NCI-H82 (cell line): ENCODE results near the gene C22orf15.
A peak's percentile ranks its signal among the peaks of the same experiment; 100 is the strongest.
"Not testable (repeated sequence)": the region's sequence is repeated elsewhere in the genome, so short reads cannot be mapped to it uniquely, and the experiment has no call there.

ENCODE experiments used
- DNase-seq: peaks from one replicate; lab custom pipeline; 2025; lab: John Stamatoyannopoulos, UW

C22orf15 gene, protein sequence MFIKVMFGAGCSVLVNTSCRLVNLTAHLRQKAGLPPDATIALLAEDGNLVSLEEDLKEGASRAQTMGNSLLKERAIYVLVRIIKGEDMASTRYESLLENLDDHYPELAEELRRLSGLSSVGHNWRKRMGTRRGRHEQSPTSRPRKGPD

GRCh38 chr22:23762842-23763578, at the start of gene C22orf15:
TSS of gene C22orf15 (plus strand) at chr22:23762990. CDS start at chr22:23763307, 317 bp downstream.
- peak; percentile 32 for DNase-seq

- no peak for DNase-seq
Measured at GRCh38 chr22:23713696-23714595, 48.8 kb upstream of the C22orf15 start.

DNA sequence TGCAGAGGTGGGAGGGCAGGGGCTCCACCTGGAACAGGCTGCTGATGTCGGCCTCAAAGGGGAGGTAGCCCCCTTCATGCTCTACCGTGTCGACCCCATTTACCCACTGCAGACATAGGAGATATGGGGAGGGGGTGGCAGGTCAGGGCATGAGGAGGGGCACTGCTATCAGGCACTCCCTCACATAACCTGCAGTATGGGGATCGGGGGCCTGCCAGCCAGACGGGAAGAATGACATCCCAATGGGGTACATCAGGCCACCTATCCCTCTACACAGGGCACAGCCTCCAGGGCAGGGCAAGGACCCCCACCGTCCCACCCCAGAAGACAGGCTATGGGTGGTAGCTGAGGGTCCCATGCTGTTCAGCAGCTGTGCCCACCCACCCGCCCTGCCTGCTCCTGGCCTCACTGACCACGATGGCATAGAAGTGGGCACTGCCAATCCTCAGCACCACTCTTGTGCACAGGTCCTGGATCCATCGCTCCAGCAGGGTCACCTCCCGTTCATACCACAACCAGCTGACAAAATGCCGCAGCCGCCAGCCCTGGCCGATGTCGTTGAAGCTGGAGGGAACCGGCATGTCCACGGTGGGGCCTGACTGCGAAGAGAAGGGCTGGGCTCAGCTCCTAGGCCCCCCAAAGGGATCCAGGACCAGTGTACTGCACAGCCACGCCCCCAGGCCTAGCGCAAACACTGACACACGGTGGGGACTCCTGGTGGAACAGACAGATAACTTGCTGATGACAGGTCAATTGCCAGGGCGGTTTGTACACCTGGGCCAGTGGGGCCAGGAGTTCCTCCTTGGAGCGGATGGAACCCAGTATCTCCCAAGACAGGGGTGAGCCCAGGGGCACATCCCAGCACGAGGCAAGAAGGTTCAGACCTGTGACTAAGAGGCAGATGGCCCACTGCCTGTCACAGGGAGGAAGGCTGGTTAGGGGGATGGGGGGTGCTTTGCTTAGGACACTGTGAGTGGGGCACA, 47.9 kb upstream of the C22orf15 start:
- no peak for DNase-seq

DNA sequence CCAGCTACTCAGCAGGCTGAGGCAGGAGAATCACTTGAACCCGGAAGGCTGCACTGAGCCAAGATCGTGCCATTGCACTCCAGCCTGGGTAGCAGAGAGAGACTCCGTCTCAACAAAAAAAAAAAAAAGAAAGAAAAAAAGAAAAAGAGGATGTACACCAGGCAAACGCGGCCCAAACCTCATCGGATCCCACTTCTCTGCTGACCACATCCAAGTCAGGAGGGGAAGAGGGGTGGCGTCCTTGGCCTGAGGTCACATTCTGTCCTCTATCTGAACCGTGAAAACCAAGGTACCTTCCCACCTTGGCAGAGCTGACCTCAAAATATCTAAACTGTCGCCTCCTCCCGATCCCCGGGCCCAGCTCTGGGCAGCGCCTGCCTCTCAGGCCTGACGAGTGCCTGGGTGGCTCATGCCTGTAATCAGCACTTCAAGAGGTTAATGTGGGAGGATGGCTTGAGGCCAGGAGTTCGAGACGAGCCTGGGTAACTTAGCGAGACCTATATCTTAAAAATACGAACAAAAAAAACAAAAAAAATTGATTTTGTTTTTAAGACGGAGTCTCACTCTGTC, 46.9 kb upstream of the C22orf15 start:
- no peak for DNase-seq

DNA sequence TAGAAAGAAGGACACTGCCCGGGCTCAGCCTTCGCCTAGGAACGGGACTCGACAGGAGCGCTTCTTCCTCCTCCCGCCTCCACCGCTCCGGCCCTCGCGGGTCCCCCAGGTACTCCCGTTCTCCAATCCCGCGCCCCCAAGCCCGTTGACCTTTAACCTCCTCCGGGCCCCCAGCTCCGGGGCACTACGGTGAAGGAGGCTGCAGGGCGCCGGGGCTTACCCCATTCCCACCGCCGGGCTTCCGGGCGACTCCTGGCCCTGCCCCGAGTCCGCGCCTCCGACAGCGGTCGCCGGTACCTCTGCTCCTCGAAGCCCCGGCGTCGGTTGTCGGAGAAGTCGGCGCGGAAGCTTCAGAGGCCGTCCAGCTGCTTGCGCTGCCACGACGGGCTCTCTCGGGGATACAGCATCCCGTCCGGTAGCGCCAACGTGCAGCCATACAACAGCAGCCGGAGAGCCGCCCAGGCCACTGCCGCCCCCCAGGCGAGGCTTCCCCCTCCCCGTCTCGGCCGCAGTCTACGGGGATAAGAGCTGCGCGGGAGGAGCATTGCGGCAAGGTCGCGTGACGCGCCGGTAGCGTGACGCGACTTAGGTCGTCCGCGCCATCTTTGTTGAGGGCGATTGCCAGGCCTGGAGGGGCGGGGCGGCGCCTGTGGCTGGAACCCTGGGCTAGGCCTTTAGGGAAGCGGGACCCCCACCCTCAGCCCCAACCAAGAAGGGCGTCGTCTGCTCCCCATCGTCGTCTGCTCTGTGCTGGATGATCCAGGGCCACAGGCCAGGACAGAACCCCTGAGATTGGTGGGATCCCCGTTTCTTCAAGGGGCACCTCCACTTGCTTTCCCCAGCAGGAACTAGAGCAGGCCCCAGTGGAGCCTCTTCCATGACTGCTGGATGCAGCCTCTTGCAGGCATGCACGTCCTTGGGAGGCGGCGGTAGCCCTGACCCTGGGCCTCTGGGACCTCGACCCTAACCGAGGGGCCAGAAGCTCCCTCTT, 45.7 kb upstream of the C22orf15 start:
- peak; percentile 94 for DNase-seq

DNA sequence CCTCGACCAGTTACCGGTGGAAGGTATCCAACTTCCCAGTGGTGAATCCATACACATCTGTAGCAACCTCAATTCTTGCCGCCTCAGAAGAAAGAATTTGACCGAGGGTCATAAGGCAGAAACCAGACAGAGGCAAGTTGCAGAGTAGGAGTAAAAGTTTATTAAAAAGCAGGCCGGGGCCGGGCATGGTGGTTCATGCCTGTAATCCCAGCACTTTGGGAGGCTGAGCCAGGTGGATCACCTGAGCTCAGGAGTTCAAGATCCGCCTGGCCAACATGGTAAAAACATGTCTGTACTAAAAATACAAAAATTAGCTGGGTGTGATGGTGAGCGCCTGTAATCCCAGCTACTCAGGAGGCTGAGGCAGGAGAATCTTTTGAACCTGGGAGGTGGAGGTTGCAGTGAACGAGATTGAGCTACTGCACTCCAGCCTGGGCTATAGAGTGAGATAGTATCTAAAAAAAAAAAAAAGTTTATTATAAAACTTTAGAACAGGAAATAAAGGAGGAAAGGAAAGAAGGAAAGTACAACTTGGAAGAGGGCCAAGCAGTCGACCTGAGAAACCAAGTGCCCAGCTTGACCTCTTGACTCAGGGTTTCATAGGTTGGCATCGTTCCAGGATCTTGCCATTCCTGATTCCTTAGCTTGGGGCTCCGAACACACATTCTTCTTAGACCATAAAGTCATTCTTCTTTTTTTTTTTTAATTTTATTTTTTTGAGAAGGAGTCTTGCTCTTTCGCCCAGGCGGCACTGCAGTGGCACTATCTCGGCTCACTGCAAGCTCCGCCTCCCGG, 44.2 kb upstream of the C22orf15 start:
- DNase-seq = no peak

DNA sequence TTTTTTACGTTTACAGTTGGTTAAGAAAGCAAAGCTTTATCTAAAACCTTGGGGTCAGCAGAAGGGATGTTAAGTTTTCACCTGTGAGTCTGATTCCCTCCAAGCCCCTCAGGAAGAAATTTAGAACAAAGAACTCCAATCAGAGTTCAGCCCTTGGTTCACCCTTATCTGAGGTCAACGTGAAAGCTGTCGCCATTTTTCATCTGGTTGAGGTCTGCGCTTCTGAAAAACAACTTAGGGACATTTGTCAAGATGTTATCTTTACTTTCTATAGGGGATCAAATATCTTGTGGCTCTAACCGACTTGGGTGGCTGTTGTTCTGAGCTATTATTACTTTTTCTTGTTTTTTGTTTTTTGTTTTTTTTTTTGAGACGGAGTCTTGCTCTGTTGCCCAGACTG, 41.9 kb upstream of the C22orf15 start:
- no peak for DNase-seq

- no peak for DNase-seq
Measured at GRCh38 chr22:23722160-23722559, 40.6 kb upstream of the C22orf15 start.

GRCh38 chr22:23722724-23723123, 40.1 kb upstream of the C22orf15 start:
- DNase-seq = no peak

- DNase-seq = not testable (repeated sequence)
Measured at GRCh38 chr22:23728108-23728507, 34.7 kb upstream of the C22orf15 start.

DNA sequence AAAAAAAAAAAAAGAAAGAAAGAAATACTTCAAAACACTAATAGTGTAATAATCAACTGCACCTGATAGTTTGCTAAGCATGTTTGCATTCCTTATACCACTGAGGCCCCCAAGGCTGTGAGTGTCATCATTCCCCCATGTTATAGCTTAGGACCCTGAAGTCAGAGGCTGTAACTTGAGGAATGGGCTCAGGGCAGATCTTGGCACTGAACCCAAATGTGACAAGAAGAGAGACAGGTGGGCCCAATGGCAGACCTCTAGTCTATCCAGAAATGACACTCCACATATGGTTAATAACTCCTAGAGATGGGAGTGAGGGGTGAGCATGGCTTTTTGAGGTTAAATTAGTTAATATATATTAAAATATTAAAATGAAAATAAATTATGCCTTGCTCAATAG, 25.1 kb upstream of the C22orf15 start:
- DNase-seq = no peak

GRCh38 chr22:23742505-23743264, 20.1 kb upstream of the C22orf15 start:
- no peak for DNase-seq

DNA sequence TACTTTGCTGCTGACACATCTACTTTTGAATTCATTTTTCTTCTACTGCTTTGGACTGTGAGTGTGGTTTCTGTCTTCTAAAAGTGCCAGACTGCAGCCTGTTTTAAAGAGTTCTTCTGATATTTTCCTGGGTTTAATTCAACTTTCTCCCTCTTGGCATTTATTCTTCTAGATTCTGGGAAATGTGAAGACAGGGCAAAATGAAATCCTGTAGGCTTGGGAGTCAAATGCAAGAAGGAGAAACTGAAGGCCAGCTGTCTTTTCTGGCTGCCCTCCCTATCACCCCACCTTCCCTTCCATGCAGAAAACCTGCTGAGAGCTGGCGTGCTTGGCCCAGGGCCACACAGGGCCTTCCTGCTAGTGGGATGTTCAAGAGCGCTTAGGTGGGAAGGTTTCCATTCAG, 19.5 kb upstream of the C22orf15 start:
- no peak for DNase-seq

DNA sequence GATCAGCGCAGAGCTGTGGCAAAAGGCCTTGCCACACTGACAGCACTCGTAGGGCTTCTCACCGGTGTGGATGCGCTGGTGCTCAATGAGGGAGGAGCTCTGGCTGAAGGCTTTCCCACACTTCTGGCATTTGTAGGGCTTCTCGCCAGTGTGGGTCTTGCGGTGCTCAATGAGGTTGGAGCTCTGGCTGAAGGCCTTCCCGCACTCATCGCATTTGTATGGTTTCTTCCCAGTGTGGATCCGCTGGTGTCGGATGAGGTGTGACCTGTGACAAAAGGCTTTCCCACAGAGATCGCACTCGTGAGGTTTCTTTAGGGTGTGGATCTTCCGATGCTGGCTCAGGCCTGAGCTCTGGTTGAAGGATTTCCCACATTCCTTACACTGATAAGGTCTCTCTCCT, 18.8 kb upstream of the C22orf15 start:
- no peak for DNase-seq

GRCh38 chr22:23744485-23744884, 18.3 kb upstream of the C22orf15 start:
- no peak for DNase-seq

DNA sequence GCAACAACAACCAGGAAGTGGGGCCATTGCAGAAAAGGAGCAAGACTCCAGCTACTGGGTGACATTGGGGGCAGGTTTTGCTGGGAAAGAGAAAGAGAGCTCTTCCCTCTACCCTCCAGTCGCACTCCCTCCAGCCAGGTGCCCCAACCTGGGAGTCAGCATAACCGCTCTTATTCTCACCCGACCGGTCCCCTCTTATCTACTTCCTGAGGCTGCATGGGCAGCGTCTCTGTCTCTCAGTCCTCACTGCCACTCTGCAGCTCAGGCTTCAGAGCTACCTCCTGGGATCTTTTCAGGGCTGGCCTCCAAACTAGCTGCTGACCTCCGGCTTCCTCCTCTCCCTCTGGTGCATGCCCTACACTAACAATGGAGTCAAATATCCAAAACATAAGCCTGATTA, 17.0 kb upstream of the C22orf15 start:
- no peak for DNase-seq

- DNase-seq = no peak
Measured at GRCh38 chr22:23749841-23750301, 12.9 kb upstream of the C22orf15 start.

- no peak for DNase-seq
Measured at GRCh38 chr22:23750367-23750713, 12.4 kb upstream of the C22orf15 start.
